ENCODE data around the gene GRAMD2A.
"Not testable (repeated sequence)": the region's sequence is repeated elsewhere in the genome, so short reads cannot be mapped to it uniquely, and the experiment has no call there.

Gene GRAMD2A

GRCh38 chr15:72176743-72177142, 20.8 kb downstream of the GRAMD2A start:
- H3K4me3 ChIP-seq, result no peak overlapping the region
- H3K9me3 ChIP-seq, result no peaks in the 10 kb centered on the region
- no peaks in the 10 kb centered on the region for H3K27me3 ChIP-seq
- no peaks in the 10 kb centered on the region for H3K36me3 ChIP-seq
- no peak for TF ChIP-seq Cebpa-rat (IDR thresholded peaks at IDR 0.05)
- peaks cover 10% of the 10 kb centered on the region; the same call in 1 of the 2 replicates for H3K4me1 ChIP-seq
- no peak overlapping the region for H3K4me2 ChIP-seq
- H3K9ac ChIP-seq, result no peak overlapping the region
- H3K27ac ChIP-seq, result no peak overlapping the region
- no peaks in the 10 kb centered on the region for H4K20me1 ChIP-seq

GRCh38 chr15:72176159-72176558, 21.4 kb downstream of the GRAMD2A start:
- Histone ChIP-seq H3K9me3 (no peaks in the 10 kb centered on the region), H3K4me3 (no peak overlapping the region), H3K27ac (no peak overlapping the region), H3K36me3 (no peaks in the 10 kb centered on the region), H4K20me1 (no peaks in the 10 kb centered on the region), H3K4me1 (peaks cover 10% of the 10 kb centered on the region; the same call in 1 of the 2 replicates), H3K27me3 (no peaks in the 10 kb centered on the region), H3K9ac (no peak overlapping the region), H3K4me2 (no peak overlapping the region)
- TF ChIP-seq Cebpa-rat (IDR thresholded peaks at IDR 0.05), result no peak

- H3K27me3 ChIP-seq, result no peaks in the 10 kb centered on the region
- no peak overlapping the region for H3K9ac ChIP-seq
- peaks cover 10% of the 10 kb centered on the region; the same call in 1 of the 2 replicates for H3K4me1 ChIP-seq
- H3K4me2 ChIP-seq, result no peak overlapping the region
- H4K20me1 ChIP-seq, result no peaks in the 10 kb centered on the region
- TF ChIP-seq Cebpa-rat (IDR thresholded peaks at IDR 0.05), result no peak
- no peak overlapping the region for H3K4me3 ChIP-seq
- no peak overlapping the region for H3K27ac ChIP-seq
- H3K36me3 ChIP-seq, result no peaks in the 10 kb centered on the region
- H3K9me3 ChIP-seq, result no peaks in the 10 kb centered on the region
Observed at GRCh38 chr15:72175186-72176044, 22.2 kb downstream of the GRAMD2A start.

- no peak overlapping the region for H3K4me2 ChIP-seq
- H3K9ac ChIP-seq, result no peak overlapping the region
- no peaks in the 10 kb centered on the region for H3K9me3 ChIP-seq
- H3K27me3 ChIP-seq, result no peaks in the 10 kb centered on the region
- no peak overlapping the region for H3K27ac ChIP-seq
- peaks cover 5% of the 10 kb centered on the region; the same call in 1 of the 2 replicates for H3K4me1 ChIP-seq
- no peak overlapping the region for H3K4me3 ChIP-seq
- H3K36me3 ChIP-seq, result no peaks in the 10 kb centered on the region
- H4K20me1 ChIP-seq, result no peaks in the 10 kb centered on the region
- TF ChIP-seq Cebpa-rat (IDR thresholded peaks at IDR 0.05), result no peak
Observed at GRCh38 chr15:72174551-72175165, 22.9 kb downstream of the GRAMD2A start.

- H3K27ac ChIP-seq, result no peak overlapping the region
- H3K36me3 ChIP-seq, result no peaks in the 10 kb centered on the region
- H3K4me2 ChIP-seq, result no peak overlapping the region
- TF ChIP-seq Cebpa-rat (IDR thresholded peaks at IDR 0.05), result no peak
- H3K4me1 ChIP-seq, result peaks cover 5% of the 10 kb centered on the region; the same call in 1 of the 2 replicates
- H3K9ac ChIP-seq, result no peak overlapping the region
- H4K20me1 ChIP-seq, result no peaks in the 10 kb centered on the region
- H3K9me3 ChIP-seq, result no peaks in the 10 kb centered on the region
- H3K4me3 ChIP-seq, result no peak overlapping the region
- H3K27me3 ChIP-seq, result no peaks in the 10 kb centered on the region
Observed at GRCh38 chr15:72173864-72174550, 23.6 kb downstream of the GRAMD2A start.

- Histone ChIP-seq H3K27ac (no peak overlapping the region), H3K4me1 (peaks cover 7% of the 10 kb centered on the region), H3K9me3 (no peaks in the 10 kb centered on the region), H3K27me3 (no peaks in the 10 kb centered on the region), H3K9ac (no peak overlapping the region), H3K36me3 (no peaks in the 10 kb centered on the region), H4K20me1 (no peaks in the 10 kb centered on the region), H3K4me2 (no peak overlapping the region), H3K4me3 (no peak overlapping the region)
- no peak for TF ChIP-seq Cebpa-rat (IDR thresholded peaks at IDR 0.05)
Observed at GRCh38 chr15:72173401-72173800, 24.2 kb downstream of the GRAMD2A start.

GRCh38 chr15:72172796-72173195, 24.8 kb downstream of the GRAMD2A start:
- Histone ChIP-seq H3K4me3 (no peak overlapping the region), H3K27ac (no peak overlapping the region), H3K4me1 (peaks cover 7% of the 10 kb centered on the region), H4K20me1 (no peaks in the 10 kb centered on the region), H3K4me2 (no peak overlapping the region), H3K9ac (no peak overlapping the region), H3K9me3 (no peaks in the 10 kb centered on the region), H3K36me3 (no peaks in the 10 kb centered on the region), H3K27me3 (no peaks in the 10 kb centered on the region)
- TF ChIP-seq Cebpa-rat (IDR thresholded peaks at IDR 0.05), result no peak

GRCh38 chr15:72171978-72172377, 25.6 kb downstream of the GRAMD2A start:
- H3K36me3 ChIP-seq, H3K4me1 ChIP-seq, H3K9ac ChIP-seq, H4K20me1 ChIP-seq, H3K27ac ChIP-seq, H3K9me3 ChIP-seq, H3K4me3 ChIP-seq, H3K27me3 ChIP-seq, H3K4me2 ChIP-seq: not testable (repeated sequence)

GRCh38 chr15:72170691-72171090, 26.9 kb downstream of the GRAMD2A start:
- no peak overlapping the region for H3K27ac ChIP-seq
- no peak overlapping the region for H3K4me2 ChIP-seq

More at GRCh38 chr15:72170691-72171090, 26.9 kb downstream of the GRAMD2A start:
- Histone ChIP-seq H3K27me3 (no peaks in the 10 kb centered on the region), H3K36me3 (no peaks in the 10 kb centered on the region), H3K4me3 (no peak overlapping the region), H3K4me1 (peaks cover 7% of the 10 kb centered on the region), H3K9ac (no peak overlapping the region), H4K20me1 (no peaks in the 10 kb centered on the region), H3K9me3 (no peaks in the 10 kb centered on the region)
- TF ChIP-seq Cebpa-rat (IDR thresholded peaks at IDR 0.05), result no peak

All from BLaER1 (cell line).